PC-9 (cell line): ENCODE data around the gene DGCR2. TPM values are rescaled to one million over a fixed set of nuclear protein-coding genes. Genes with fewer than 3 reads are reported as not detected.

Source experiments
- Bru-seq: library from RNA; stranded (reverse); fragments of 400-500 nt; gene quantifications from one replicate; lab custom pipeline; 2021; lab: Mats Ljungman, UMichigan
- BruChase-seq, 2 experiments: library from RNA; stranded (reverse); fragments of 400-500 nt; gene quantifications; one replicate each; lab custom pipeline; 2021; lab: Mats Ljungman, UMichigan
- BruUV-seq: library from RNA; stranded (reverse); fragments of 400-500 nt; replicated peaks from 2 replicates; lab custom pipeline; 2021; lab: Mats Ljungman, UMichigan
- CTCF ChIA-PET: fragments of 300-600 bp; sonication (Branson Sonifier 250); formaldehyde crosslinking; loops from one replicate; lab custom pipeline; 2022; ENCODE audit warnings: antibody characterized with exemption; lab: Charles Lee
- POLR2A ChIA-PET: fragments of 300-600 bp; sonication (Branson Sonifier 250); formaldehyde crosslinking; loops from one replicate; lab custom pipeline; 2022; ENCODE audit warnings: antibody characterized with exemption; ENCODE audit not compliant: unreplicated experiment; lab: Charles Lee
- DNase-seq, 2 experiments: peaks; one replicate each; pipeline versions ENCODE4 v3.0.0 to v3.0.0-alpha.2; 2015 to 2022; ENCODE audit warnings: mixed read lengths in 1 of 2
- H2AFZ ChIP-seq: fragments of 200-600 bp; sonication (generic); 2 replicates; pipeline ENCODE4 v1.8.1; 2017; ENCODE audit warnings: antibody characterized with exemption
- H3F3A ChIP-seq: fragments of 200-600 bp; sonication (generic); 2 replicates; pipeline ENCODE4 v1.8.1; 2017; ENCODE audit warnings: antibody characterized with exemption, mild to moderate bottlenecking, low read depth; ENCODE audit not compliant: insufficient read depth
- H3K27ac ChIP-seq: fragments of 200-600 bp; sonication (generic); 2 replicates; pipeline ENCODE4 v1.6.1; 2016; ENCODE audit warnings: mixed run types
- H3K27me3 ChIP-seq: fragments of 200-600 bp; sonication (generic); 2 replicates; pipeline ENCODE4 v1.6.1; 2016; ENCODE audit warnings: low read depth, mixed run types; ENCODE audit not compliant: insufficient read depth
- H3K36me3 ChIP-seq: fragments of 200-600 bp; sonication (generic); 2 replicates; pipeline ENCODE4 v1.6.1; 2016; ENCODE audit warnings: low read depth, mixed run types
- H3K4me1 ChIP-seq: fragments of 200-600 bp; sonication (generic); replicated peaks from 2 replicates; pipeline ENCODE4 v1.6.1; 2016; ENCODE audit warnings: mixed run types; ENCODE audit not compliant: insufficient read depth
- H3K4me2 ChIP-seq: fragments of 200-600 bp; sonication (generic); 2 replicates; pipeline ENCODE4 v1.6.1; 2017; ENCODE audit warnings: mixed run types
- H3K4me3 ChIP-seq: fragments of 200-600 bp; sonication (generic); 2 replicates; pipeline ENCODE4 v1.6.1; 2016; ENCODE audit warnings: mixed run types
- H3K79me2 ChIP-seq: fragments of 200-600 bp; sonication (generic); 2 replicates; pipeline ENCODE4 v1.6.1; 2017; ENCODE audit warnings: low read depth, mixed run types
- H3K9me2 ChIP-seq: fragments of 200-600 bp; sonication (generic); 2 replicates; pipeline ENCODE4 v1.8.1; 2017; ENCODE audit warnings: mild to moderate bottlenecking; ENCODE audit not compliant: insufficient read depth
- H3K9me3 ChIP-seq: fragments of 200-600 bp; sonication (generic); 2 replicates; pipeline ENCODE4 v1.8.1; 2016; ENCODE audit warnings: low read depth; ENCODE audit not compliant: insufficient read depth
- H4K20me1 ChIP-seq: fragments of 200-600 bp; sonication (generic); 2 replicates; pipeline ENCODE4 v1.8.1; 2017; ENCODE audit not compliant: insufficient read depth
- EZH2 ChIP-seq: fragments of 200-600 bp; sonication (generic); IDR thresholded peaks from 2 replicates; pipeline ENCODE4 v1.8.0; 2017; ENCODE audit warnings: antibody characterized with exemption, low read depth
- intact Hi-C: fragments of 100-400 bp; cut with micrococcal nuclease; formaldehyde crosslinking; loops from one replicate; pipeline ENCODE4 v1.10.0; 2022; ENCODE audit not compliant: unreplicated experiment
- long read RNA-seq: library from polyadenylated mRNA; stranded (forward); transcript quantifications from one replicate; pipeline ENCODE4 v2.0.0, GENCODE V29; 2022
- total RNA-seq: library from RNA; stranded (reverse); gene quantifications from 2 replicates; pipeline ENCODE4 v1.2.3, GENCODE V29; 2021
- TF ChIP-seq, protein P1 (sequence below): fragments of 200-600 bp; sonication (generic); conservative IDR thresholded peaks from 2 replicates; pipeline ENCODE4 v1.6.1; 2017; ENCODE audit warnings: mixed run types, antibody characterized with exemption, mild to moderate bottlenecking, moderate library complexity

The DGCR2 gene, protein sequence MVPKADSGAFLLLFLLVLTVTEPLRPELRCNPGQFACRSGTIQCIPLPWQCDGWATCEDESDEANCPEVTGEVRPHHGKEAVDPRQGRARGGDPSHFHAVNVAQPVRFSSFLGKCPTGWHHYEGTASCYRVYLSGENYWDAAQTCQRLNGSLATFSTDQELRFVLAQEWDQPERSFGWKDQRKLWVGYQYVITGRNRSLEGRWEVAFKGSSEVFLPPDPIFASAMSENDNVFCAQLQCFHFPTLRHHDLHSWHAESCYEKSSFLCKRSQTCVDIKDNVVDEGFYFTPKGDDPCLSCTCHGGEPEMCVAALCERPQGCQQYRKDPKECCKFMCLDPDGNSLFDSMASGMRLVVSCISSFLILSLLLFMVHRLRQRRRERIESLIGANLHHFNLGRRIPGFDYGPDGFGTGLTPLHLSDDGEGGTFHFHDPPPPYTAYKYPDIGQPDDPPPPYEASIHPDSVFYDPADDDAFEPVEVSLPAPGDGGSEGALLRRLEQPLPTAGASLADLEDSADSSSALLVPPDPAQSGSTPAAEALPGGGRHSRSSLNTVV
- 35.1 and 37.6 TPM in 2 replicates for total RNA-seq
- Bru-seq, nascent RNA = percentile 71 among the genes with signal in this experiment
- BruChase-seq, experiment 1, labeled RNA remaining after a 2-hour chase = percentile 71 among the genes with signal in this experiment
- percentile 72 among the genes with signal in this experiment for BruChase-seq, experiment 2, labeled RNA remaining after a 6-hour chase
- long read RNA-seq, full-length matches to known transcripts = 19 of 46 reads
- long read RNA-seq, partial matches to known transcripts = 2 of 46 reads
- long read RNA-seq, other reads (novel, unspliced or antisense) = 25 of 46 reads

DNA sequence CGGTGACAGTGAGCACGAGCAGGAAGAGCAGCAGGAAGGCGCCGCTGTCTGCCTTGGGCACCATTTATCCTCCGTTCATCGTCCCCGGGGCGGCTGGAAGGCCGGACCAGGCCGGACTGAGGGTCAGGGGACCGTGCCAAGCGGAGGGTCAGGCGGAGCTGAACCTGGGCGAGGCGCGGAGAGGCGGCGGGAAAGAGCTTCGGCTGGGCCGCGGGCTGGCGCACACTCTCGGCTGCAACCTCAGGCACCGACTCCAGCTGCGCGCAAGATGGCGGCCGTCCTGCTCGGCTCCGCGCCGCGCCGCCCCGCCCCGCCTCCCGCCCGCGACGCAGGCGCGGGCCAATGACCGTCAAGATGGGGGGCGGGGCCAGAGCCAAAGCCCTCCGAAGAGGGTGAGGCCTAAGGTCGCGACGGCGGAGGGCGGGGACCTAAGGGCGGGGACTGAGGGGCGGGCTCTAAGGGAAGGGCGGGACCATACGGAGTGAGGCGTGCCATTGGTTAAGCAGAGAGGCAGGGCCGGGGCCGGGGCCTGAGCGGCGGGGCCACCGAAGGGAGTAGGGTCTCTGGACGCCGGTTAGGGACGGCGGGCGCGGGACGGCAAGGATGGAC, at the start of gene DGCR2:
Gene DGCR2 (minus strand): TSS at position 270 of the 609 bp plus-strand sequence. CDS start 206 bp downstream, at position 64.
- peak within 1 kb of the TSS; percentile 53 for H3K27ac ChIP-seq
- H3K27me3 ChIP-seq = no peaks in the 10 kb centered on the region
- intact Hi-C loops = no loop called here
- H3K9me3 ChIP-seq = no peaks in the 10 kb centered on the region
- ChIA-PET CTCF (no interaction called here), POLR2A (interaction anchor here (0.7 kb wide), 1 partner anchor 189 kb away, joined by 6 read pairs; no protein-coding TSS in a partner anchor)
- DNase-seq = peak; percentile 67 to 89
- no peaks in the 10 kb centered on the region for H3F3A ChIP-seq
- peak within 1 kb of the TSS; percentile 82 for H3K4me3 ChIP-seq
- H2AFZ ChIP-seq = peak within 1 kb of the TSS; percentile 91
- no TSS peak for BruUV-seq
- no peaks in the 10 kb centered on the region for H3K9me2 ChIP-seq
- no peak for TF ChIP-seq EZH2
- TF ChIP-seq, protein P1, sequence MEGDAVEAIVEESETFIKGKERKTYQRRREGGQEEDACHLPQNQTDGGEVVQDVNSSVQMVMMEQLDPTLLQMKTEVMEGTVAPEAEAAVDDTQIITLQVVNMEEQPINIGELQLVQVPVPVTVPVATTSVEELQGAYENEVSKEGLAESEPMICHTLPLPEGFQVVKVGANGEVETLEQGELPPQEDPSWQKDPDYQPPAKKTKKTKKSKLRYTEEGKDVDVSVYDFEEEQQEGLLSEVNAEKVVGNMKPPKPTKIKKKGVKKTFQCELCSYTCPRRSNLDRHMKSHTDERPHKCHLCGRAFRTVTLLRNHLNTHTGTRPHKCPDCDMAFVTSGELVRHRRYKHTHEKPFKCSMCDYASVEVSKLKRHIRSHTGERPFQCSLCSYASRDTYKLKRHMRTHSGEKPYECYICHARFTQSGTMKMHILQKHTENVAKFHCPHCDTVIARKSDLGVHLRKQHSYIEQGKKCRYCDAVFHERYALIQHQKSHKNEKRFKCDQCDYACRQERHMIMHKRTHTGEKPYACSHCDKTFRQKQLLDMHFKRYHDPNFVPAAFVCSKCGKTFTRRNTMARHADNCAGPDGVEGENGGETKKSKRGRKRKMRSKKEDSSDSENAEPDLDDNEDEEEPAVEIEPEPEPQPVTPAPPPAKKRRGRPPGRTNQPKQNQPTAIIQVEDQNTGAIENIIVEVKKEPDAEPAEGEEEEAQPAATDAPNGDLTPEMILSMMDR = no peak
- H3K4me1 ChIP-seq = peaks cover 15% of the 10 kb centered on the region
- H4K20me1 ChIP-seq = peaks cover 17% of the 10 kb centered on the region
- H3K4me2 ChIP-seq = peak within 1 kb of the TSS; percentile 94
- no peaks in the 10 kb centered on the region for H3K36me3 ChIP-seq
- peaks cover 44% of the 10 kb centered on the region for H3K79me2 ChIP-seq

DNA sequence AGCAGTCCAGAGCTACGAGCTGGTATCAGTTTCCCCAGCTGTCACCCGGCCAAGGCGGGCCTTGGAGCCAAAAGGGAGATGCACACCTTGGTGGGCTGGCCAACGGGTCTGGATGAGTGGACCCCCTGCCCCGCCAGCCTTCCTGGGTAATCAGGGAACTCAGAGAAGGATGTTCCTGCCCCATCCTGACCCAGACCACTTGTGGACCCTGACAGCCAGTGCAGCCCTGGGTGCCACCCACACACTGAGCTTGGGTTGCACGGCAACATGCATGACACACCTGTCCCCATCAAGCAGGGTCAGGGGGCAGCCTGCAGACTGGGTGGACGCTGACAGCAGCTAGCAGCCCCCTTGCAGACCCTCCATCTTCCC, 47.7 kb upstream of the DGCR2 start:
- CTCF ChIA-PET = no interaction called here
- no peak for TF ChIP-seq EZH2
- TF ChIP-seq, protein P1 = no peak
- Histone ChIP-seq H3K4me2 (no peak overlapping the region), H3K79me2 (peaks cover 39% of the 10 kb centered on the region), H3K4me3 (no peak overlapping the region), H2AFZ (no peak overlapping the region), H3K27ac (no peak overlapping the region), H4K20me1 (peaks cover 27% of the 10 kb centered on the region), H3K36me3 (no peaks in the 10 kb centered on the region), H3K27me3 (peaks cover 23% of the 10 kb centered on the region), H3F3A (peaks cover 19% of the 10 kb centered on the region; the same call in 1 of the 2 replicates), H3K4me1 (peaks cover 23% of the 10 kb centered on the region), H3K9me3 (no peaks in the 10 kb centered on the region), H3K9me2 (no peaks in the 10 kb centered on the region)
- intact Hi-C loops = no loop called here
- POLR2A ChIA-PET = no interaction called here
- DNase-seq = no peak
- BruUV-seq = no TSS peak
